Ishikawa (cell line): Measurements from ENCODE around the gene ACOXL.

ENCODE experiments used
- CEBPB ChIP-seq: IDR thresholded peaks from 2 replicates; pipeline ENCODE4 v1.6.1; 2012
- CREB1 ChIP-seq: IDR thresholded peaks from 2 replicates; pipeline ENCODE4 v1.6.1; 2012; ENCODE audit warnings: low read depth
- EGR1 ChIP-seq: IDR thresholded peaks from 2 replicates; pipeline ENCODE4 v1.6.1; 2012
- EP300 ChIP-seq: IDR thresholded peaks from 2 replicates; pipeline ENCODE4 v1.6.1; 2012; ENCODE audit warnings: borderline replicate concordance
- FOXM1 ChIP-seq: IDR thresholded peaks from 2 replicates; pipeline ENCODE4 v1.6.1; 2012; ENCODE audit warnings: low read depth, borderline replicate concordance
- NFIC ChIP-seq: IDR thresholded peaks from 2 replicates; pipeline ENCODE4 v1.6.1; 2012
- RAD21 ChIP-seq: IDR thresholded peaks from 2 replicates; pipeline ENCODE4 v1.6.1; 2012; ENCODE audit warnings: low read depth
- TAF1 ChIP-seq: IDR thresholded peaks from 2 replicates; pipeline ENCODE4 v1.6.1; 2012; ENCODE audit warnings: low read depth, mild to moderate bottlenecking
- TCF12 ChIP-seq: IDR thresholded peaks from 2 replicates; pipeline ENCODE4 v1.6.1; 2012; ENCODE audit warnings: low read depth
- TEAD4 ChIP-seq: IDR thresholded peaks from 2 replicates; pipeline ENCODE4 v1.6.1; 2012
- USF1 ChIP-seq: IDR thresholded peaks from 2 replicates; pipeline ENCODE4 v1.6.1; 2012
- YY1 ChIP-seq: IDR thresholded peaks from 2 replicates; pipeline ENCODE4 v1.6.1; 2012; ENCODE audit warnings: low read depth
- ZBTB7A ChIP-seq: IDR thresholded peaks from 2 replicates; pipeline ENCODE4 v1.6.1; 2012; ENCODE audit warnings: low read depth

GRCh38 chr2:110771547-110772382, 39.4 kb downstream of the ACOXL start:
- no peak for TF ChIP-seq RAD21
- no peak for TF ChIP-seq TCF12
- TF ChIP-seq FOXM1, result no peak
- no peak for TF ChIP-seq YY1
- no peak for TF ChIP-seq TAF1
- no peak for TF ChIP-seq CREB1
- TF ChIP-seq CEBPB, result no peak
- TF ChIP-seq NFIC, result no peak
- TF ChIP-seq EGR1, result no peak
- TF ChIP-seq TEAD4, result no peak
- TF ChIP-seq ZBTB7A, result no peak
- no peak for TF ChIP-seq USF1
- TF ChIP-seq EP300, result no peak
